IMR-90 (cell line): ENCODE measurements around the gene SRBD1.

Experiments used
- BHLHE40 ChIP-seq: fragments of 150-350 bp; IDR thresholded peaks from 2 replicates; pipeline ENCODE4 v1.6.1; 2016; ENCODE audit warnings: mild to moderate bottlenecking, low read depth, low read length
- CHD1 ChIP-seq: IDR thresholded peaks from 2 replicates; pipeline ENCODE4 v1.6.1; 2012; ENCODE audit warnings: low read depth, low read length, improper control_type of control experiment
- CTCF ChIP-seq: conservative IDR thresholded peaks from 2 replicates; pipeline ENCODE4 v1.5.1; 2012; ENCODE audit warnings: mild to moderate bottlenecking, low read depth, low read length, improper control_type of control experiment
- FOS ChIP-seq: fragments of 150-350 bp; IDR thresholded peaks from 2 replicates; pipeline ENCODE4 v1.6.1; 2016; ENCODE audit warnings: low read depth, low read length
- MAFK ChIP-seq: IDR thresholded peaks from 2 replicates; pipeline ENCODE4 v1.6.1; 2012; ENCODE audit warnings: low read depth, low read length, improper control_type of control experiment
- MXI1 ChIP-seq: IDR thresholded peaks from 2 replicates; pipeline ENCODE4 v1.6.1; 2012; ENCODE audit warnings: low read depth, mild to moderate bottlenecking, low read length, moderate library complexity, borderline replicate concordance
- POLR2A ChIP-seq: IDR thresholded peaks from 2 replicates; pipeline ENCODE4 v1.6.1; 2012; ENCODE audit warnings: mild to moderate bottlenecking, low read depth, low read length
- RAD21 ChIP-seq: IDR thresholded peaks from 2 replicates; pipeline ENCODE4 v1.6.1; 2012; ENCODE audit warnings: low read length, improper control_type of control experiment
- SMC3 ChIP-seq: fragments of 150-350 bp; IDR thresholded peaks from 2 replicates; pipeline ENCODE4 v1.6.1; 2016; ENCODE audit warnings: low read depth, mild to moderate bottlenecking, antibody characterized with exemption, low read length, moderate library complexity
- USF2 ChIP-seq: fragments of 150-350 bp; IDR thresholded peaks from 2 replicates; pipeline ENCODE4 v1.6.1; 2017; ENCODE audit warnings: mild to moderate bottlenecking, antibody characterized with exemption, low read length, low read depth

- no peak for TF ChIP-seq CTCF
- no peak for TF ChIP-seq BHLHE40
- no peak for TF ChIP-seq FOS
- no peak for TF ChIP-seq POLR2A
- no peak for TF ChIP-seq USF2
- no peak for TF ChIP-seq SMC3
- no peak for TF ChIP-seq MAFK
- TF ChIP-seq MXI1 = no peak
- no peak for TF ChIP-seq CHD1
- no peak for TF ChIP-seq RAD21
Measured at GRCh38 chr2:45617496-45617895, 6.4 kb upstream of the SRBD1 start.
